ENCODE results near the gene TACR1. TPM values are rescaled to one million over a fixed set of nuclear protein-coding genes. Genes with fewer than 3 reads are reported as not detected.
"Not testable (repeated sequence)": the region's sequence is repeated elsewhere in the genome, so short reads cannot be mapped to it uniquely, and the experiment has no call there.

Gene TACR1
- total and polyA plus RNA-seq, 8 donors, result 0.14 to 3.5 (median 0.49) TPM; not detected in 4

DNA sequence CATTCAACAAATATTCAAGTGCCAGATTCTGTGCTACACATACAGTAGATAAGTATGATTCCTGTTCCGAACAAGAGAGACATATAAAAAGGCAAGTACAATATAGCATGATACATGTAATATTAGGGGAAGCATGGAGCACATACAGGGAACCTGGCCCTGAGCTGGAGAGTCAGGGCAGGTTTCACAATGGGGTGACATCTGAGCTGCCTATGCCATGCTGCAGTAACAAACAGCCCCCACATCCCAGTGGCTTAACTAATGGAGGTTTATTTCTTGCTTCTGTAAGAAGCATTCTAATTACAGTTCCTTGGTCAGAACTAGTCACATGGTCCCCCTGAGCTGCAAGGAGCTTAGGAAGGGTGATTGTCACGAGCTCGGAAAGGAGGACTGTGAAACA is 27.3 kb upstream of the TACR1 start:
- H3K4me3 ChIP-seq, result no peak overlapping the region
- H3K36me3 ChIP-seq, result no peaks in the 10 kb centered on the region
- no peaks in the 10 kb centered on the region for H3K27me3 ChIP-seq
- no peak for DNase-seq
- no peaks in the 10 kb centered on the region for H3K9me3 ChIP-seq
- 70 to 87% (median 73%) methylated on average over 3 of the region's 3 CpGs for WGBS, 5 donors
- no peak overlapping the region for H3K27ac ChIP-seq
- intact Hi-C loops (cut with DNase I; ENCODE audit: low total_unique reads), result no loop called here
- no peaks in the 10 kb centered on the region for H3K4me1 ChIP-seq
- TF ChIP-seq, protein P1, sequence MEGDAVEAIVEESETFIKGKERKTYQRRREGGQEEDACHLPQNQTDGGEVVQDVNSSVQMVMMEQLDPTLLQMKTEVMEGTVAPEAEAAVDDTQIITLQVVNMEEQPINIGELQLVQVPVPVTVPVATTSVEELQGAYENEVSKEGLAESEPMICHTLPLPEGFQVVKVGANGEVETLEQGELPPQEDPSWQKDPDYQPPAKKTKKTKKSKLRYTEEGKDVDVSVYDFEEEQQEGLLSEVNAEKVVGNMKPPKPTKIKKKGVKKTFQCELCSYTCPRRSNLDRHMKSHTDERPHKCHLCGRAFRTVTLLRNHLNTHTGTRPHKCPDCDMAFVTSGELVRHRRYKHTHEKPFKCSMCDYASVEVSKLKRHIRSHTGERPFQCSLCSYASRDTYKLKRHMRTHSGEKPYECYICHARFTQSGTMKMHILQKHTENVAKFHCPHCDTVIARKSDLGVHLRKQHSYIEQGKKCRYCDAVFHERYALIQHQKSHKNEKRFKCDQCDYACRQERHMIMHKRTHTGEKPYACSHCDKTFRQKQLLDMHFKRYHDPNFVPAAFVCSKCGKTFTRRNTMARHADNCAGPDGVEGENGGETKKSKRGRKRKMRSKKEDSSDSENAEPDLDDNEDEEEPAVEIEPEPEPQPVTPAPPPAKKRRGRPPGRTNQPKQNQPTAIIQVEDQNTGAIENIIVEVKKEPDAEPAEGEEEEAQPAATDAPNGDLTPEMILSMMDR (IDR thresholded peaks at IDR 0.05), result no peak
- no peak for TF ChIP-seq EP300 (IDR thresholded peaks at IDR 0.05)
- no peak for TF ChIP-seq POLR2A (IDR thresholded peaks at IDR 0.05)
- no peak for TF ChIP-seq POLR2AphosphoS5 (IDR thresholded peaks at IDR 0.05)

DNA sequence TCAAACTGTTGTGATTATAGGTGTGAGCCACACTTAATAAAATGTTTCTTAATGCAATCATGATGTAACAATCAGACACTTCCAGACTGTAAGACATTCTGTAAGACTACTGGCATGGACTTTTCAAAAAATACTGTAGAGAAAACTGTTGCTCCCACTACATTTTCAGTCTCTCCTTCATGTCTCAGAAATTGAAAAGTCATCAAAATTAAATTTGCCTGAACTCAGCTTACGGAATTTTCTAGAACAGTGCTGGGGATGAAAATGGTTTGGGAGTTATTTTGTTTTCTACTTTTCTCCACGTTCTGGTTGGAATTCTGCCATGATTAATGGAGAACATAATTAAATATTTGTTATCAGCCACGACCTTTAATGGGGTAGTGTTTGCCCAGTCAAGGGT is 26.8 kb upstream of the TACR1 start:
- intact Hi-C loops (cut with DNase I; ENCODE audit: low total_unique reads), result no loop called here
- no peak for DNase-seq
- 26 to 38% (median 28%) methylated on average over 3 of the region's 3 CpGs for WGBS, 5 donors
- Histone ChIP-seq H3K27ac (no peak overlapping the region), H3K36me3 (no peaks in the 10 kb centered on the region), H3K4me3 (no peak overlapping the region), H3K4me1 (no peaks in the 10 kb centered on the region), H3K27me3 (no peaks in the 10 kb centered on the region), H3K9me3 (no peaks in the 10 kb centered on the region)
- TF ChIP-seq POLR2A (IDR thresholded peaks at IDR 0.05) (no peak), POLR2AphosphoS5 (IDR thresholded peaks at IDR 0.05) (no peak)

DNA sequence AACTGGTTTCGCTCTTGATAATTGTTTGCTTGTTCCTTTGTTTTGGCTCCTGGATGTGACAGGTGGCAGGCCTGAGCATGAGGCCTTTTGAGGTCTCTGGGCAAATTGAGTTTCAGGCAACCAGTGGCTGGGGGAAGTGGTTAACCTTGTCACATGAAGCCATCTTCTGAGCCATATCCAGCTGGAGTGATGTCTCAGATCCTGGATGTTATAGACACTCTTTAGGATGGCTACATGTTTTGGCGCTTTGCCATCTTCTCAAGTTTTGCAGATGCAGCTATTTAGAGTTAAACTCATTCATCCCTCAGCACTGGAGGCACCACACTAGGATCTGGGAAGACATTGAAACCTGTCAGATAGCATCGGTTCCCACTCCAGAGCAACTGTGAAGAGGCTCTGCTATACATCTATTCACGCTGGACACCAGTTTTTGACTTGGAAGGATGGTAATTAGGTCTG is 25.3 kb upstream of the TACR1 start:
- H3K36me3 ChIP-seq, result no peaks in the 10 kb centered on the region
- no peak overlapping the region for H3K27ac ChIP-seq
- no peaks in the 10 kb centered on the region for H3K27me3 ChIP-seq
- TF ChIP-seq EP300 (IDR thresholded peaks at IDR 0.05) (no peak), POLR2AphosphoS5 (IDR thresholded peaks at IDR 0.05) (no peak), POLR2A (IDR thresholded peaks at IDR 0.05) (no peak)
- TF ChIP-seq, protein P1 (IDR thresholded peaks at IDR 0.05), result no peak
- WGBS, 5 donors, result 82 to 88% (median 85%) methylated on average over 4 of the region's 4 CpGs
- no peak overlapping the region for H3K4me3 ChIP-seq
- H3K9me3 ChIP-seq, result peaks cover 0 to 4% (median 0%) of the 10 kb centered on the region in 4 donors
- peak in 1 of 2 donors; percentile 4 for DNase-seq
- intact Hi-C loops (cut with DNase I; ENCODE audit: low total_unique reads), result no loop called here
- no peaks in the 10 kb centered on the region for H3K4me1 ChIP-seq

DNA sequence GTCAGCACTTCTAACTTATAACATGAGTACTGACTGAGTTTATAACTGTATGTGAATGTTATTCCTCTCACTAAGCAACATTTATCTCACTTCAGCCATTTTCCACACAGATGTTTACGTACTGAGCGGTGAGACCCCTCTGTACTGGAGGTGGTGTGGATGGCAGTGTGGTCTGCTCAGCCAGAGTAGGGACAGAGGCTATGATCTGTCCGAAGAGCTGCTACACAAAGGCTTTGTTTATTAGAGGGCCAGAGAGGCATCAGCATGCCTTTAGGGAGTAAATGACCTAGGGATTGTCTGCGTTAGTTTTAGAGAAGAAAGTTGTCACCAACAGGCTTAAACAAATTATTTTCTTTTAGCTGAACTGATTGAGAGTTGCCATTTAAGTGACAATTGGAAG is 23.2 kb upstream of the TACR1 start:
- no peak for DNase-seq
- whole genome bisulfite sequencing, 5 donors, result 82 to 90% (median 84%) methylated on average over 4 of the region's 4 CpGs
- intact Hi-C loops (cut with DNase I; ENCODE audit: low total_unique reads), result no loop called here

DNA sequence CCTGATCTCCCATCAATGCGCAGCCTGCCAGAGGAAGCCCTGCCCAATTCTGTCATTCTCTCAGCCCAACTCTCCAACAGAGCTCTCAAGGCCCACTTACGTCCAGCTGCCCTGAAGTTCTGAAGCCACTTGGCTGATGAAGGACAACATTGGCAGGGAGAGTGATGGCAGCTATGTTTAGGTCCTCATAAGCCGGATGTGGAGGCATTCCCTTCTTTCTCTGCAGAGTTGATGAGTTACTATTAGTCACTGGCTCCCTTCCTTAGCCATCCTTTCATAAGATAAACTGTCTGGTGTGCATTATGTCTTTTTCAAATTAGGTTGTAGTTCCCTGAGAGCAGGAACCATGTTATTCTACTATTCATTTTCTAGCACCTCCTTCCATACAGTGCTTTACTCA is 22.5 kb upstream of the TACR1 start:
- TF ChIP-seq POLR2A (IDR thresholded peaks at IDR 0.05), result no peak
- no peak for TF ChIP-seq POLR2AphosphoS5 (IDR thresholded peaks at IDR 0.05)
- TF ChIP-seq, protein P1 (IDR thresholded peaks at IDR 0.05), result no peak
- Histone ChIP-seq H3K27ac (no peak overlapping the region), H3K27me3 (no peaks in the 10 kb centered on the region), H3K36me3 (no peaks in the 10 kb centered on the region), H3K4me3 (no peak overlapping the region), H3K4me1 (no peaks in the 10 kb centered on the region), H3K9me3 (peaks cover 0 to 4% (median 0%) of the 10 kb centered on the region in 4 donors)
- DNase-seq, result no peak
- WGBS, 5 donors, result 74 to 91% (median 88%) methylated on average over 3 of the region's 3 CpGs
- intact Hi-C loops (cut with DNase I; ENCODE audit: low total_unique reads), result no loop called here

More for the DNA sequence above, 23.2 kb upstream of the TACR1 start:
- Histone ChIP-seq H3K36me3 (no peaks in the 10 kb centered on the region), H3K4me1 (no peaks in the 10 kb centered on the region), H3K27ac (no peak overlapping the region), H3K27me3 (no peaks in the 10 kb centered on the region), H3K4me3 (no peak overlapping the region), H3K9me3 (peaks cover 0 to 4% (median 0%) of the 10 kb centered on the region in 4 donors)
- TF ChIP-seq EP300 (IDR thresholded peaks at IDR 0.05) (no peak), POLR2A (IDR thresholded peaks at IDR 0.05) (no peak), POLR2AphosphoS5 (IDR thresholded peaks at IDR 0.05) (no peak)
- TF ChIP-seq, protein P1 (IDR thresholded peaks at IDR 0.05), result no peak

DNA sequence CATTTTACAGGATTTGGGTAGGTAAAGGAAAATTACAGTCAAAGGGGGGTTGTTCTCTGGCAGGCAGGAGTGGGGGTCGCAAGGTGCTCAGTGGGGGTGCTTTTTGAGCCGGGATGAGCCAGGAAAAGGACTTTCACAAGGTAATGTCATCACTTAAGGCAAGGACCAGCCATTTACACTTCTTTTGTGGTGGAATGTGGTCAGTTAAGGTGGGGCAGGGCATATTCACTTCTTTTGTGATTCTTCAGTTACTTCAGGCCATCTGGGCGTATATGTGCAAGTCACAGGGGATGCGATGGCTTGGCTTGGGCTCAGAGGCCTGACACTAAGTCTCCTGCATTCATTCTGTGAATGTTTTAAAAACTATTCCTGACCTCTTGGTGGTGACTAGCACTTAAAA is 19.9 kb upstream of the TACR1 start:
- H3K27ac ChIP-seq; intact Hi-C loops (cut with DNase I; ENCODE audit: low total_unique reads); H3K36me3 ChIP-seq; DNase-seq; H3K27me3 ChIP-seq; H3K4me3 ChIP-seq; H3K4me1 ChIP-seq; H3K9me3 ChIP-seq: not testable (repeated sequence)
- WGBS, 5 donors, result 83 to 92% (median 89%) methylated on average over 3 to 4 of the region's 4 CpGs
